Measurements from ENCODE around the gene KRTAP1-3.
"Not testable (repeated sequence)": the region's sequence is repeated elsewhere in the genome, so short reads cannot be mapped to it uniquely, and the experiment has no call there.

Gene KRTAP1-3, protein sequence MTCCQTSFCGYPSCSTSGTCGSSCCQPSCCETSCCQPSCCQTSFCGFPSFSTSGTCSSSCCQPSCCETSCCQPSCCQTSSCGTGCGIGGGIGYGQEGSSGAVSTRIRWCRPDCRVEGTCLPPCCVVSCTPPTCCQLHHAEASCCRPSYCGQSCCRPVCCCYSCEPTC

GRCh38 chr17:41034346-41034935, at the start of gene KRTAP1-3:
KRTAP1-3 (minus strand) TSS chr17:41034874; CDS start chr17:41034821, 53 bp downstream.
- DNase-seq = not testable (repeated sequence)

GRCh38 chr17:41084100-41084856, 49.6 kb upstream of the KRTAP1-3 start, which contains the start of gene KRTAP4-7:
KRTAP4-7 (plus strand) TSS chr17:41084150; CDS start chr17:41084207, 57 bp downstream.
- not testable (repeated sequence) for DNase-seq

- not testable (repeated sequence) for DNase-seq
Observed at GRCh38 chr17:41083427-41083826, 48.8 kb upstream of the KRTAP1-3 start.

GRCh38 chr17:41082626-41083025, 48.0 kb upstream of the KRTAP1-3 start:
- DNase-seq = no peak

- no peak for DNase-seq
Observed at GRCh38 chr17:41076788-41077187, 42.1 kb upstream of the KRTAP1-3 start.

- no peak for DNase-seq
Observed at GRCh38 chr17:41073676-41074075, 39.0 kb upstream of the KRTAP1-3 start.

DNA sequence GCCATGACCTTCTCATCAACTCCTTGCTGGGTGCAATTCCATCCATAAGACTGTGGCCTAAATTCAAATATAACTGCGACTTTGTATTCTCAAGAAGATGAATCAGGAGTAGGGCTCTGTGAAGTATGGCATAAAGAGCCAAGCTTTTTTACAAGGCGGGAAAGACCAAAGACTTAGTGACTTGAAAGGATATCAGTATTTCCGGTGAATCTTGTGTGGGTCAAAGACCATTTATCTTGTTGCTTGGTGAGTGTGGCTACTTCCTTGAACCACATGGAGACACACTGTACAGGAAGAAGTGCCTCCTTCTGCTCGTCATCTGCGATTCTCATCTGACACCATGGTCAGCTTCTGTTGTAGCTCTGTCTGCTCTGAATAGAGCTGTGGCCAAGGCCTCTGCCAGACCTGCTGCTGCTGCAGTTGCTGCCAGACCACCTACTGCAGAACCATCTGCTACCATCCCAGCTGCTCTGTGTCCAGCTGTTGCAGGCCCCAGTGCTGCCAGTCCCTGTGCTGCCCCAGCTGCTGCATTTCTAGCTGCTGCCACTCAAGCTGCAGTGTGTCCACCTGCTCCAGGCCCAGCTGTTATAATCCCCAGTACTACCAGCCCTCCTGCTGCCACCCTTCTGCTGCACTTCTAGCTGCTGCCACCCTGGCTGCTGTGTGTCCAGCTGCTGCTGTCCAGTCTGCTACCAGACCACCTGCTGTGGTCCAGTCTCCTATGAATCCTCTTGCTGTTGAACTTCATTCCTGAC, 37.1 kb upstream of the KRTAP1-3 start:
- DNase-seq = no peak

GRCh38 chr17:41069031-41069430, 34.4 kb upstream of the KRTAP1-3 start:
- DNase-seq = no peak

- no peak for DNase-seq
Observed at GRCh38 chr17:41067281-41067680, 32.6 kb upstream of the KRTAP1-3 start.

- peak in 1 of 2 donors; percentile 3 for DNase-seq
Observed at GRCh38 chr17:41065829-41066624, 31.4 kb upstream of the KRTAP1-3 start, which contains the start of gene KRTAP2-4. KRTAP2-4 (minus strand) TSS chr17:41065879; CDS start chr17:41065845, 34 bp downstream.

- not testable (repeated sequence) for DNase-seq
Observed at GRCh38 chr17:41065016-41065689, 30.5 kb upstream of the KRTAP1-3 start.

- no peak for DNase-seq
Observed at GRCh38 chr17:41064301-41064700, 29.6 kb upstream of the KRTAP1-3 start.

- no peak for DNase-seq
Observed at GRCh38 chr17:41063449-41063848, 28.8 kb upstream of the KRTAP1-3 start.

DNA sequence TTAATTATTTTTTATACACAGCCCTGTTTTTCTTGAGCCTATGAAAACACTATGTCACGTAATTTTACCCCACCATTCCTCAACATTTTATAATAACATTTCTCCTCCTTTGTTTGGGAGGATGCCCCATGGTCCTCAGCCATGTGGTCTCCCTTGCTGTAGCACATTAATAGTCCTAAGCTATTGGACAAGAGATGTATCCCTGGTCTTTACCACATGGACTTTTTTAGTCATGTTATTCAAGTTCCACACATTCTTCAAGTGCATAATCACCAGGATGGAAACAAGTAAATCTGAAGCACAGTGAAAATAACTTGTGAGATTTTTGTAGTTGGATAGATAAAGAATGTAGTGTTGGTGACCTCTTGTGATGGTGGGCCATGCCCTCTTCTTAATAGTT, 27.3 kb upstream of the KRTAP1-3 start:
- DNase-seq = no peak

- no peak for DNase-seq
Observed at GRCh38 chr17:41060052-41060604, 25.5 kb upstream of the KRTAP1-3 start, which contains the start of gene KRTAP2-3. KRTAP2-3 (minus strand) TSS chr17:41060114; CDS start chr17:41060050, 64 bp downstream.

- DNase-seq = not testable (repeated sequence)
Observed at GRCh38 chr17:41059276-41060051, 24.8 kb upstream of the KRTAP1-3 start.

DNA sequence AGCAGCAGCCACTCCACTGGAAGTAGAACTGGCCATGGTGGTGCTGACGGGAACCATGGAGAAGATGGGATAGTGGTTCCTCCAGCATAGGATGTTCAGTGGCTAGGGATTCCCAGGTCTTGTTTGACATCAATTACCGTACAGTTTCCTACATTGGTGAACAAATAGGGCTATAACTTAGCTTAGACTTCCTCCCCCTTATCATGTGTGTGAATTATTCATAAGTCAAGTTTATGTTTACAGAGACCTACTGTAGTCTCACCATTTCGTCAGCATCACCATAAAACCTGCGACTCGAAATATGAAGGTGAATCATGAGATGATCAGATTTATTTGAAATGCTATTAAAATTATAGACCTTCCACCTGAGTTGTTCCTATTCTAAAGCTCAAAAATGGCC, 24.1 kb upstream of the KRTAP1-3 start:
- no peak for DNase-seq

DNA sequence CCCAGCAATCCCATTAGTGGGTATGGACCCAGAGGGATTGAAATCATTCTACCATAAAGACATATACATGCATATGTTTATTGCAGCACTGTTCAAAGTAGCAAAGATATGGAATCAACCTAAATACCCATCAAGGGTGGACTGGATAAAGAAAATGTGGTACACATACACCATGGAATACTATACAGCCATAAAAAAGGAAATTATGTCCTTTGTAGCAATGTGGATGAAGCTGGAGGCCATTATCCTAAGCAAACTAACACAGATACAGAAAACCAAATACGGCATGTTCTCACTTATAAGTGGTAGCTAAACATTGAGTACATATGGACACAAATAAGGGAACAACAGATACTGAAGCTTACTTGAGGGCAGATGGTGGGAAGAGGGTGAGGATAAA, 22.9 kb upstream of the KRTAP1-3 start:
- DNase-seq = no peak

GRCh38 chr17:41055130-41055529, 20.5 kb upstream of the KRTAP1-3 start, which contains the start of gene KRTAP2-2:
KRTAP2-2 (minus strand) TSS chr17:41055230; CDS start chr17:41055211, 19 bp downstream.
- DNase-seq = not testable (repeated sequence)

- not testable (repeated sequence) for DNase-seq
Observed at GRCh38 chr17:41054556-41054955, 19.9 kb upstream of the KRTAP1-3 start.

All from inflammatory macrophage treated with lipopolysaccharide for 1 hour (primary cell).